Muscle of back (tissue), 13 donors: Measurements from ENCODE around the gene ATP5PD. TPM values are rescaled to one million over a fixed set of nuclear protein-coding genes. Genes with fewer than 3 reads are reported as not detected.
A peak's percentile ranks its signal among the peaks of the same experiment; 100 is the strongest.

ENCODE experiments used
- DNase-seq, 3 donors: peaks; one replicate each; pipeline versions ENCODE4 v3.0.0 to v3.0.0-alpha.2; 2013
- long read RNA-seq, 9 donors: transcript quantifications; one replicate each; lab custom pipeline, GENCODE V29; 2026
- polyA plus RNA-seq, 10 donors: library from polyadenylated mRNA; unstranded; fragments of 120-200 nt; gene quantifications; one replicate each; pipeline ENCODE4 v1.2.1, GENCODE V29; 2013; ENCODE audit not compliant: insufficient read length in 10 of 10

Gene ATP5PD
- polyA plus RNA-seq, result 100 to 1,000 TPM; 236 to 279 (median 251) TPM
- long read RNA-seq, donor 1, transcript ATP5PD-201 (6 exons, 603 nt), result major isoform, 133 of 206 reads
- long read RNA-seq, donor 1, transcript ATP5PD-204 (2 exons, 2,191 nt), result minor isoform, 10 of 206 reads
- long read RNA-seq, donor 1, partial matches to known transcripts, result 55 of 206 reads
- long read RNA-seq, donor 1, other reads (novel, unspliced or antisense), result 6 of 206 reads
- long read RNA-seq, donor 2, transcript ATP5PD-201 (6 exons, 603 nt), result major isoform, 104 of 178 reads
- long read RNA-seq, donor 2, partial matches to known transcripts, result 64 of 178 reads
- long read RNA-seq, donor 2, other reads (novel, unspliced or antisense), result 6 of 178 reads
- long read RNA-seq, donor 3, result 0 reads
- long read RNA-seq, donor 4, transcript ATP5PD-201 (6 exons, 603 nt), result major isoform, 101 of 142 reads
- long read RNA-seq, donor 4, partial matches to known transcripts, result 30 of 142 reads
- long read RNA-seq, donor 4, other reads (novel, unspliced or antisense), result 5 of 142 reads
- long read RNA-seq, donor 5, transcript ATP5PD-205 (2 exons, 979 nt), result minor isoform, 5 of 270 reads
- long read RNA-seq, donor 5, transcript ATP5PD-201 (6 exons, 603 nt), result major isoform, 151 of 270 reads
- long read RNA-seq, donor 5, transcript ATP5PD-204 (2 exons, 2,191 nt), result minor isoform, 17 of 270 reads
- long read RNA-seq, donor 5, partial matches to known transcripts, result 85 of 270 reads
- long read RNA-seq, donor 5, other reads (novel, unspliced or antisense), result 11 of 270 reads
- long read RNA-seq, donor 6, transcript ATP5PD-204 (2 exons, 2,191 nt), result minor isoform, 15 of 252 reads
- long read RNA-seq, donor 6, transcript ATP5PD-201 (6 exons, 603 nt), result major isoform, 160 of 252 reads
- long read RNA-seq, donor 6, partial matches to known transcripts, result 70 of 252 reads
- long read RNA-seq, donor 6, other reads (novel, unspliced or antisense), result 6 of 252 reads
- long read RNA-seq, donor 7, transcript ATP5PD-201 (6 exons, 603 nt), result major isoform, 89 of 131 reads
- long read RNA-seq, donor 7, transcript ATP5PD-204 (2 exons, 2,191 nt), result minor isoform, 10 of 131 reads
- long read RNA-seq, donor 7, partial matches to known transcripts, result 25 of 131 reads
- long read RNA-seq, donor 7, other reads (novel, unspliced or antisense), result 6 of 131 reads
- long read RNA-seq, donor 8, transcript ATP5PD-201 (6 exons, 603 nt), result major isoform, 88 of 157 reads
- long read RNA-seq, donor 8, transcript ATP5PD-204 (2 exons, 2,191 nt), result minor isoform, 14 of 157 reads
- long read RNA-seq, donor 8, partial matches to known transcripts, result 52 of 157 reads
- long read RNA-seq, donor 8, other reads (novel, unspliced or antisense), result 0 of 157 reads
- long read RNA-seq, donor 9, transcript ATP5PD-201 (6 exons, 603 nt), result major isoform, 20 of 23 reads
- long read RNA-seq, donor 9, partial matches to known transcripts, result 0 of 23 reads
- long read RNA-seq, donor 9, other reads (novel, unspliced or antisense), result 0 of 23 reads

- DNase-seq, result peak; percentile 97 to 99 (median 98)
Measured at GRCh38 chr17:75046407-75047289, at the start of gene ATP5PD, which contains the start of gene KCTD2. Gene ATP5PD, minus strand, starts transcription at chr17:75046969. Its CDS starts 4,319 bp downstream, at chr17:75042650. Gene KCTD2, plus strand, starts transcription at chr17:75047225. Its CDS starts 26 bp downstream, at chr17:75047251.

- peak in 2 of 3 donors; percentile 46 to 70 for DNase-seq
Measured at GRCh38 chr17:75096082-75096625, 49.4 kb upstream of the ATP5PD start.

- DNase-seq, result peak in 1 of 3 donors; percentile 3
Measured at GRCh38 chr17:75094871-75095399, 48.2 kb upstream of the ATP5PD start.

- peak in 1 of 3 donors; percentile 0 for DNase-seq
Measured at GRCh38 chr17:75093548-75094158, 46.9 kb upstream of the ATP5PD start.

GRCh38 chr17:75091855-75092327, 45.1 kb upstream of the ATP5PD start:
- DNase-seq, result peak in 1 of 3 donors; percentile 32

- DNase-seq, result peak in 1 of 3 donors; percentile 51
Measured at GRCh38 chr17:75090871-75091854, 44.4 kb upstream of the ATP5PD start.

GRCh38 chr17:75088465-75089417, 42.0 kb upstream of the ATP5PD start:
- DNase-seq, result peak in 1 of 3 donors; percentile 59

- peak; percentile 68 to 92 (median 76) for DNase-seq
Measured at GRCh38 chr17:75087558-75088453, 41.0 kb upstream of the ATP5PD start, which contains the start of gene SLC16A5. Gene SLC16A5, plus strand, starts transcription at chr17:75087954. Its CDS starts 5,683 bp downstream, at chr17:75093637.

- peak in 1 of 3 donors; percentile 16 for DNase-seq
Measured at GRCh38 chr17:75087182-75087557, 40.4 kb upstream of the ATP5PD start.

- peak in 1 of 3 donors; percentile 1 for DNase-seq
Measured at GRCh38 chr17:75086496-75087181, 39.9 kb upstream of the ATP5PD start.

- DNase-seq, result peak in 1 of 3 donors; percentile 29
Measured at GRCh38 chr17:75084039-75084660, 37.4 kb upstream of the ATP5PD start.

GRCh38 chr17:75082683-75083082, 35.9 kb upstream of the ATP5PD start:
- no peak for DNase-seq

GRCh38 chr17:75081611-75082540, 35.1 kb upstream of the ATP5PD start:
- DNase-seq, result no peak
